Fibroblast of lung (primary cell): Measurements from ENCODE around the gene UQCR11. TPM values are rescaled to one million over a fixed set of nuclear protein-coding genes. Genes with fewer than 3 reads are reported as not detected.

Experiments
- DNase-seq, 2 donors: peaks; one replicate each; pipeline versions ENCODE4 v3.0.0 to v3.0.0-alpha.2; 2010; ENCODE audit warnings: low read depth in 2 of 2
- H2AFZ ChIP-seq: 2 replicates; pipeline ENCODE4 v1.5.1; 2012; ENCODE audit warnings: low read length, control low read depth, inconsistent platforms
- H3K27ac ChIP-seq: 2 replicates; pipeline ENCODE4 v1.5.1; 2011; ENCODE audit warnings: low read length, control low read depth; ENCODE audit not compliant: insufficient read depth
- H3K27me3 ChIP-seq: 2 replicates; pipeline ENCODE4 v1.5.1; 2011; ENCODE audit warnings: mild to moderate bottlenecking, low read length; ENCODE audit not compliant: control insufficient read depth, insufficient read depth
- H3K36me3 ChIP-seq: 2 replicates; pipeline ENCODE4 v1.5.1; 2011; ENCODE audit warnings: low read length; ENCODE audit not compliant: control insufficient read depth, insufficient read depth
- H3K4me1 ChIP-seq: 2 replicates; pipeline ENCODE4 v1.5.1; 2011; ENCODE audit warnings: low read length; ENCODE audit not compliant: control insufficient read depth, insufficient read depth; ENCODE audit errors: extremely low read depth
- H3K4me2 ChIP-seq: 2 replicates; pipeline ENCODE4 v1.5.1; 2011; ENCODE audit warnings: low read length, control low read depth; ENCODE audit not compliant: insufficient read depth; ENCODE audit errors: extremely low read depth
- H3K4me3 ChIP-seq, 4 experiments: fragments of 200-600 bp in 1 of 4; sonication (generic) in 1 of 4; replicated peaks in 1 of 4; 2 replicates each; pipeline ENCODE4 v1.5.1; 2011 to 2016; ENCODE audit warnings: low read length in 4 of 4, low read depth in 3 of 4, mild to moderate bottlenecking in 3 of 4, control low read depth in 2 of 4, inconsistent platforms in 1 of 4, mixed read lengths in 1 of 4; ENCODE audit not compliant: insufficient read depth in 1 of 4; ENCODE audit errors: control extremely low read depth in 1 of 4
- H3K79me2 ChIP-seq: 2 replicates; pipeline ENCODE4 v1.5.1; 2012; ENCODE audit warnings: mild to moderate bottlenecking, low read length, inconsistent platforms; ENCODE audit not compliant: control insufficient read depth, insufficient read depth
- H3K9ac ChIP-seq: 2 replicates; pipeline ENCODE4 v1.5.1; 2011; ENCODE audit warnings: mild to moderate bottlenecking, low read length, control low read depth; ENCODE audit not compliant: insufficient read depth
- H3K9me3 ChIP-seq: 2 replicates; pipeline ENCODE4 v1.5.1; 2012; ENCODE audit warnings: low read depth, low read length; ENCODE audit not compliant: control insufficient read depth, insufficient read depth
- H4K20me1 ChIP-seq: 2 replicates; pipeline ENCODE4 v1.5.1; 2011; ENCODE audit warnings: low read length; ENCODE audit not compliant: control insufficient read depth, insufficient read depth; ENCODE audit errors: extremely low read depth
- CTCF ChIP-seq, 2 donors: IDR thresholded peaks in 1 of 2; conservative IDR thresholded peaks in 1 of 2; 1 replicate in 1 of 2; 2 replicates in 1 of 2; pipeline ENCODE4 v1.5.1; 2011 to 2012; ENCODE audit warnings: low read length in 2 of 2, control low read depth in 1 of 2, inconsistent platforms in 1 of 2, low read depth in 1 of 2, mild to moderate bottlenecking in 1 of 2
- EZH2 ChIP-seq: IDR thresholded peaks from 2 replicates; pipeline ENCODE4 v1.5.1; 2012; ENCODE audit warnings: low read length, control low read depth, mild to moderate bottlenecking; ENCODE audit errors: missing control alignments
- polyA plus RNA-seq, 2 donors: library from polyadenylated mRNA; depleted of rRNA in 1 of 2; stranded (reverse) in 1 of 2; unstranded in 1 of 2; fragments of >200 nt; gene quantifications; 2 replicates each; pipeline ENCODE4 v1.2.1, GENCODE V29; 2011 to 2012; ENCODE audit warnings: missing spikeins in 1 of 2
- total RNA-seq: library from RNA; depleted of rRNA; stranded (reverse); fragments of >200 nt; gene quantifications from 2 replicates; pipeline ENCODE4 v1.2.1, GENCODE V29; 2014

Gene UQCR11
- total and polyA plus RNA-seq, 2 donors (not counting 1 experiment from before 2014, with no cell fraction given), result 89.2 to 101 TPM

GRCh38 chr19:1612114-1613086 lies 7.1 kb upstream of the UQCR11 start:
- H3K27ac ChIP-seq, result no peak overlapping the region
- H3K79me2 ChIP-seq, result no peaks in the 10 kb centered on the region
- no peaks in the 10 kb centered on the region for H4K20me1 ChIP-seq
- H3K4me2 ChIP-seq, result no peak overlapping the region
- no peak overlapping the region for H3K4me3 ChIP-seq
- peaks cover 40% of the 10 kb centered on the region for H3K36me3 ChIP-seq
- no peaks in the 10 kb centered on the region for H3K9me3 ChIP-seq
- no peak overlapping the region for H2AFZ ChIP-seq
- TF ChIP-seq EZH2, result no peak
- no peak for TF ChIP-seq CTCF (conservative IDR thresholded peaks at IDR 0.05 in 1 of 2, IDR thresholded peaks at IDR 0.05 in 1 of 2; ENCODE audit: low read depth in 1 of 2, low read length in 2 of 2)
- DNase-seq, result no peak
- no peaks in the 10 kb centered on the region for H3K27me3 ChIP-seq
- no peaks in the 10 kb centered on the region for H3K4me1 ChIP-seq
- no peak overlapping the region for H3K9ac ChIP-seq

GRCh38 chr19:1611353-1611752 lies 6.1 kb upstream of the UQCR11 start:
- Histone ChIP-seq H3K4me1 (no peaks in the 10 kb centered on the region), H4K20me1 (no peaks in the 10 kb centered on the region), H3K36me3 (peaks cover 36% of the 10 kb centered on the region), H3K9me3 (no peaks in the 10 kb centered on the region), H3K27me3 (no peaks in the 10 kb centered on the region), H3K27ac (no peak overlapping the region), H3K79me2 (no peaks in the 10 kb centered on the region), H3K4me3 (no peak overlapping the region), H2AFZ (no peak overlapping the region), H3K4me2 (no peak overlapping the region), H3K9ac (no peak overlapping the region)
- no peak for DNase-seq
- TF ChIP-seq CTCF (conservative IDR thresholded peaks at IDR 0.05 in 1 of 2, IDR thresholded peaks at IDR 0.05 in 1 of 2; ENCODE audit: low read depth in 1 of 2, low read length in 2 of 2), result no peak
- TF ChIP-seq EZH2, result no peak

- Histone ChIP-seq H3K4me3 (no peak overlapping the region), H3K4me2 (no peak overlapping the region), H4K20me1 (no peaks in the 10 kb centered on the region), H3K9ac (no peak overlapping the region), H2AFZ (no peak overlapping the region), H3K27me3 (no peaks in the 10 kb centered on the region), H3K9me3 (no peaks in the 10 kb centered on the region), H3K79me2 (no peaks in the 10 kb centered on the region), H3K27ac (no peak overlapping the region), H3K36me3 (peaks cover 36% of the 10 kb centered on the region), H3K4me1 (no peaks in the 10 kb centered on the region)
- DNase-seq, result no peak
- TF ChIP-seq EZH2 (no peak), CTCF (conservative IDR thresholded peaks at IDR 0.05 in 1 of 2, IDR thresholded peaks at IDR 0.05 in 1 of 2; ENCODE audit: low read depth in 1 of 2, low read length in 2 of 2) (no peak)
These were observed 5.3 kb upstream of the UQCR11 start for GRCh38 chr19:1610579-1610978.
